ENCODE results near the gene FANK1.

The FANK1 gene

GRCh38 chr10:125929618-125930017 lies 33.3 kb downstream of the FANK1 start:
- H3K27ac ChIP-seq (replicated peaks) = no peak overlapping the region
- no peak for TF ChIP-seq REST (IDR thresholded peaks at IDR 0.05; ENCODE audit: insufficient replicate concordance, low read depth)
- no peak for TF ChIP-seq GABPA (IDR thresholded peaks at IDR 0.05; ENCODE audit: low read depth)
- TF ChIP-seq SPI1 (IDR thresholded peaks at IDR 0.05; ENCODE audit: borderline replicate concordance, low read depth) = no peak
- no peak for TF ChIP-seq POLR2AphosphoS5 (IDR thresholded peaks at IDR 0.05; ENCODE audit: low read depth)
- TF ChIP-seq CTCF (IDR thresholded peaks at IDR 0.05; ENCODE audit: insufficient read depth, low read length) = no peak
- H3K4me3 ChIP-seq (replicated peaks; ENCODE audit: insufficient read depth, low read length) = no peak overlapping the region
- no peak for DNase-seq (ENCODE audit: low read depth in 1 of 2, low spot score in 1 of 2)
- no peaks in the 10 kb centered on the region for H3K27me3 ChIP-seq (ENCODE audit: insufficient read depth, poor library complexity, severe bottlenecking)

GRCh38 chr10:125933693-125934092 lies 37.3 kb downstream of the FANK1 start:
- H3K27me3 ChIP-seq (ENCODE audit: insufficient read depth, poor library complexity, severe bottlenecking) = no peaks in the 10 kb centered on the region
- TF ChIP-seq CTCF (IDR thresholded peaks at IDR 0.05; ENCODE audit: insufficient read depth, low read length) = no peak
- TF ChIP-seq POLR2AphosphoS5 (IDR thresholded peaks at IDR 0.05; ENCODE audit: low read depth) = no peak
- no peak for TF ChIP-seq REST (IDR thresholded peaks at IDR 0.05; ENCODE audit: insufficient replicate concordance, low read depth)
- TF ChIP-seq SPI1 (IDR thresholded peaks at IDR 0.05; ENCODE audit: borderline replicate concordance, low read depth) = no peak
- TF ChIP-seq GABPA (IDR thresholded peaks at IDR 0.05; ENCODE audit: low read depth) = no peak
- H3K27ac ChIP-seq (replicated peaks) = no peak overlapping the region
- DNase-seq (ENCODE audit: low read depth in 1 of 2, low spot score in 1 of 2) = no peak
- H3K4me3 ChIP-seq (replicated peaks; ENCODE audit: insufficient read depth, low read length) = no peak overlapping the region

- no peak for DNase-seq (ENCODE audit: low read depth in 1 of 2, low spot score in 1 of 2)
- TF ChIP-seq POLR2AphosphoS5 (IDR thresholded peaks at IDR 0.05; ENCODE audit: low read depth) (no peak), SPI1 (IDR thresholded peaks at IDR 0.05; ENCODE audit: borderline replicate concordance, low read depth) (no peak)
These were observed 40.0 kb downstream of the FANK1 start for GRCh38 chr10:125936331-125936730.

GRCh38 chr10:125940515-125940914 lies 44.2 kb downstream of the FANK1 start:
- Histone ChIP-seq H3K4me3 (replicated peaks; ENCODE audit: insufficient read depth, low read length) (no peak overlapping the region), H3K27me3 (ENCODE audit: insufficient read depth, poor library complexity, severe bottlenecking) (no peaks in the 10 kb centered on the region), H3K27ac (replicated peaks) (no peak overlapping the region)
- TF ChIP-seq GABPA (IDR thresholded peaks at IDR 0.05; ENCODE audit: low read depth) (no peak), SPI1 (IDR thresholded peaks at IDR 0.05; ENCODE audit: borderline replicate concordance, low read depth) (peak; percentile 33; the same call in 1 of the 2 replicates)
- no peak for DNase-seq (ENCODE audit: low read depth in 1 of 2, low spot score in 1 of 2)

More at GRCh38 chr10:125936331-125936730, 40.0 kb downstream of the FANK1 start:
- H3K4me3 ChIP-seq (replicated peaks; ENCODE audit: insufficient read depth, low read length) = no peak overlapping the region
- H3K27ac ChIP-seq (replicated peaks) = no peak overlapping the region
- no peaks in the 10 kb centered on the region for H3K27me3 ChIP-seq (ENCODE audit: insufficient read depth, poor library complexity, severe bottlenecking)

- Histone ChIP-seq H3K27me3 (ENCODE audit: insufficient read depth, poor library complexity, severe bottlenecking) (no peaks in the 10 kb centered on the region), H3K27ac (replicated peaks) (no peak overlapping the region), H3K4me3 (replicated peaks; ENCODE audit: insufficient read depth, low read length) (no peak overlapping the region)
- no peak for DNase-seq (ENCODE audit: low read depth in 1 of 2, low spot score in 1 of 2)
- TF ChIP-seq POLR2AphosphoS5 (IDR thresholded peaks at IDR 0.05; ENCODE audit: low read depth) = no peak
- TF ChIP-seq REST (IDR thresholded peaks at IDR 0.05; ENCODE audit: insufficient replicate concordance, low read depth) = no peak
These were observed 54.9 kb downstream of the FANK1 start for GRCh38 chr10:125951290-125951689.

Data from HL-60 (cell line).